Right lobe of liver (tissue), 4 donors: Measurements from ENCODE around the gene UCK2.

Experiments used
- POLR2A ChIP-seq: fragments of 450-650 bp; IDR thresholded peaks from one replicate; pipeline ENCODE4 v1.6.1; 2017; ENCODE audit warnings: antibody characterized with exemption, mild to moderate bottlenecking
- TF ChIP-seq, protein P1 (sequence below), 4 donors: fragments of 200-600 bp in 3 of 4; fragments of 450-650 bp in 1 of 4; IDR thresholded peaks; one replicate each; pipeline versions ENCODE4 v1.5.1 to v1.8.0; 2016 to 2022; ENCODE audit warnings: antibody characterized with exemption in 4 of 4, mild to moderate bottlenecking in 2 of 4
- donor health status: DM: no; HTN: no; CAD: no.
- donor health status: DM: no; HTN: no; CAD: no.
- donor health status: DM: no; HTN: yes; CAD: no.

DNA sequence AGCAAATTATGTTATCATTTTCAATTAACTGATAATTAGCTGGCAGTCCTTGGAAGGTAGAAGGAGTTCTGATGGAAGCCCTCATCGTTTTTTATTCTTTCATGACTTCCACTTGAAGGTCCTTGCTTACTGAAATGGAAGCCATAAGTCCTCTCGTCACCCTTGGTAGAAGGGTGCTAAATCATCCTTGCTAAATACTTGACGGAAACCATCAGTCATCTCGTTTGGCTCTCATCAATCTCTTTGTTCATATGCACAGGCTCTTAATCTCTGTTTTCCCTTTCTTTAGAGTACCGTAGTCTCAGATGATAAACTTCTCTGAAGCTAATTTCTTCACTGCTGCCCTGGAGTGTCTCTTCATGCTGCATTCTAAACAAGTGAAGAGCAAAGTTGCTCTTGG is 34.5 kb downstream of the UCK2 start:
- TF ChIP-seq, protein P1, sequence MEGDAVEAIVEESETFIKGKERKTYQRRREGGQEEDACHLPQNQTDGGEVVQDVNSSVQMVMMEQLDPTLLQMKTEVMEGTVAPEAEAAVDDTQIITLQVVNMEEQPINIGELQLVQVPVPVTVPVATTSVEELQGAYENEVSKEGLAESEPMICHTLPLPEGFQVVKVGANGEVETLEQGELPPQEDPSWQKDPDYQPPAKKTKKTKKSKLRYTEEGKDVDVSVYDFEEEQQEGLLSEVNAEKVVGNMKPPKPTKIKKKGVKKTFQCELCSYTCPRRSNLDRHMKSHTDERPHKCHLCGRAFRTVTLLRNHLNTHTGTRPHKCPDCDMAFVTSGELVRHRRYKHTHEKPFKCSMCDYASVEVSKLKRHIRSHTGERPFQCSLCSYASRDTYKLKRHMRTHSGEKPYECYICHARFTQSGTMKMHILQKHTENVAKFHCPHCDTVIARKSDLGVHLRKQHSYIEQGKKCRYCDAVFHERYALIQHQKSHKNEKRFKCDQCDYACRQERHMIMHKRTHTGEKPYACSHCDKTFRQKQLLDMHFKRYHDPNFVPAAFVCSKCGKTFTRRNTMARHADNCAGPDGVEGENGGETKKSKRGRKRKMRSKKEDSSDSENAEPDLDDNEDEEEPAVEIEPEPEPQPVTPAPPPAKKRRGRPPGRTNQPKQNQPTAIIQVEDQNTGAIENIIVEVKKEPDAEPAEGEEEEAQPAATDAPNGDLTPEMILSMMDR (IDR thresholded peaks at IDR 0.05): no peak
- no peak for TF ChIP-seq POLR2A
